HG03432 (cell line): ENCODE measurements around the gene SULT4A1.
"Not testable (repeated sequence)": the region's sequence is repeated elsewhere in the genome, so short reads cannot be mapped to it uniquely, and the experiment has no call there.

Experiments used
- ATAC-seq: cut with Tn5 transposase; IDR thresholded peaks from one replicate; pipeline ENCODE4 v1.9.1; 2021; ENCODE audit warnings: mild to moderate bottlenecking, moderate library complexity; ENCODE audit not compliant: unreplicated experiment

SULT4A1 gene

GRCh38 chr22:43862074-43862881 is at the start of gene SULT4A1:
Gene SULT4A1 (minus strand): TSS chr22:43862513. CDS start chr22:43862382, 131 bp downstream.
- no peak for ATAC-seq

GRCh38 chr22:43911351-43911750 is 49.0 kb upstream of the SULT4A1 start:
- ATAC-seq: no peak

DNA sequence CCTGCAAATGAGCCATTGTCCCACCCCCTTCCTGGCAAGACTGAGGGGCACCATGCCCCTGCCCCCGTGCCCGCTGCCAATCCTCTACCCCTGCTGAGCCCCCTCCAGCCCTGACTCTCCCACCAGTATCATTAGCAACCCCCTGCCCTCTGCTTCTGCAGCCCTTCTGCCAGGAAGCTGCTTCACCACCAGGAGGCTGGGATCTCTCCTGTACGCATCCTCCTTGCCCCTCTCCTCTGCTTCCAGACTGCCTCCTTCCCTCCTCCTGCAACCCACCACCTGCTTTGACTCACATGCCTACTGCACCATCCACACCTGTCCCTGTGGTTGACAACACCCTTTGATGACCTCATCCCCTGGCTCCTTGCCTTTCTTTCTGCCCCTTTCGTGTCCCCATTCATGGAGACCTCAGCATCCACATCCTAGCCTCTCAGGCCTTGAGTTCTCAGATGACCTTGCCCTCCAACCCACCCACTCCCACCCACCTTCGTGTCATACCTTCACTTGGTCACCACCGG is 47.9 kb upstream of the SULT4A1 start:
- no peak for ATAC-seq

DNA sequence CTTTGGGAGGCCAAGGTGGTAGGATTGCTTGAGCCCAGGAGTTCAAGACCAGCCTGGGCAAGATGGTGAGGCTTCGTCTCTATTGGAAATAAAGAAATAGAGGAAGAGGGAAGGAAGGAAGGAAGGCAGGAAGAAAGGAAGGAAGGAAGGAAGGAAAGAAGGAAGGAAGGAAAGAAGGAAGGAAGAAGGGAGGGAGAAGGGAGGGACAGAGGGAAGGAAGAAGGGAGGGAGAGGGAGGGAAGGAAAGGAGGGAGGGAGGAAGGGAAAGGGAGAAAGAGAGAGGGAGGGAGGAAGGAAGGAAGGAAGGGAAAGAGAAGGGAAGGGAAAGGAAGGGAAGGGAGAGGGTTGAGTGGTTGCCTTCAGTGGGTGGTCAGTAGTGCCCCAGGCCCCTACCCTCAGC is 47.4 kb upstream of the SULT4A1 start:
- no peak for ATAC-seq

GRCh38 chr22:43905681-43906080 is 43.4 kb upstream of the SULT4A1 start:
- ATAC-seq: no peak

DNA sequence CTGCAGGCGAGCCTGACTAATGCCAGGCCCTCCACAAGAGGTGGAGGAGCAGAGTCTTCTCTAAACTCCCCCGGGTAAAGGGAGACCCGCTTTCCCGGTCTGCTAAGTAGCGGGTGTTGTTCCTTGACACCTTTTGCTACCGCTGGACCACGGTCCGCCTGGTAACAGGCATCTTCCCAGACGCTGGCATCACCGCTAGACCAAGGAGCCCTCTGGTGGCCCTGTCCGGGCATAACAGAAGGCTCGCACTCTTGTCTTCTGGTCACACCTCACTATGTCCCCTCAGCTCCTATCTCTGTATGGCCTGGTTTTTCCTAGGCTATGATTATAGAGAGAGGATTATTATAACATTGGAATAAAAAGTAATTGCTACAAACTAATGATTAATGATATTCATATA is 42.1 kb upstream of the SULT4A1 start:
- not testable (repeated sequence) for ATAC-seq

DNA sequence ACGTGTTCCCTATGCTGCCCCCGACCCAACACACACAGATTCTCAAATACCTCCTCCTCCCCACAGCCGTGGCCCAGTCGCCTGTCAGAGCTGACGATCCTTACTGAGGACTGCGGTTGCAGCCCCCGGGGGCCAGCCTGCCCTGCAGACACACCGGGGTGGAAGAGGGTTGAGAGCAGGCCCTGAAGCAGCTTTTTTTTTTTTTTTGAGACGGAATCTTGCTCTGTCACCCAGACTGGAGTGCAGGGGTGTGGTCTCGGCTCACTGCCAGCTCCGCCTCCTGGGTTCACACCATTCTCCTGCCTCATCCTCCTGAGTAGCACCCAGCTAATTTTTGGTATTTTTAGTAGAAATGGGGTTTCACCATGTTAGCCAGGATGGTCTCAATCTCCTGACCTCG is 40.7 kb upstream of the SULT4A1 start:
- ATAC-seq: not testable (repeated sequence)

- no peak for ATAC-seq
These were observed 39.8 kb upstream of the SULT4A1 start for GRCh38 chr22:43901976-43902643.

DNA sequence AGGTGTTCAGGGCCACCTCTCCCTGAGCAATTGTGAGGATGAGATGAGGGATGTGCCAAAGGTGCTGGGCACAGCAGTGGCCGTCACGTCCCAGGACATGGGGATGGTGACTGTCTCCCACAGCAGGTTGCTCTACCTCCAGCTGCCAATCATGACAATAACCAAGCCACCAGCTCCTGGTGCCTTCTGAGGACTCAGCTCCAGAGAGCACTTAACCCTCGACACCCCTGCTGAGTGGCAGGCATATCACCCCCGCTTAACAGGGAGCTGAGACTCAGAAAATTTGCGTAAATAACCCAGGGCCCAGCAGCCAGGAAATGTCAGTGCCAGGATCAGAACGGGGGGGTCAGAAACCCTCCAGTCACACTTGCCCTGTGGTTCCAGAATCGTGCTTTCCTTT is 37.9 kb upstream of the SULT4A1 start:
- no peak for ATAC-seq

DNA sequence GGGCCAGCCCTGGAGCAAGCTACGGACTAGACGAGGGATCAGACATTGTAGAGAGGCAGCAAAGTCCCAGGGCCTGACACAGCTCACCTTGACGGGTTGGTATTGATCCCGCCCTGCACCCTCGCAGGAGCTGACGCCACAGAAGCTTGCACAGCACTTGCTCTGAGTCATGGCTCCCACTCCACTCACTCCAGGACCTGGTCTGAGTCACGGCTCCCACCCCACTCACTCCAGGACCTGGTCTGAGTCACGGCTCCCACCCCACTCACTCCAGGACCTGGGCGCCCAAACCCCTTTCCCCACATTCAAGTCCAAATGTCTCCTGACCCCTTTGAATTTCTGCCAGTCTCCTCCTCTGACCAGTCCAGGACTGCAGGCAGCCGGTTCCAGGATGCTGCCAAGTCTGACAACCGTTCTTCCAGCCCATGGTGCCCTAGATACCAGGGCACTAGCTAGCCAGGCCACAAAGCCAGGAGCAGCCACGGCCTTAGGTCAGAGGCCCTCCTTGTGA is 35.5 kb upstream of the SULT4A1 start:
- no peak for ATAC-seq

DNA sequence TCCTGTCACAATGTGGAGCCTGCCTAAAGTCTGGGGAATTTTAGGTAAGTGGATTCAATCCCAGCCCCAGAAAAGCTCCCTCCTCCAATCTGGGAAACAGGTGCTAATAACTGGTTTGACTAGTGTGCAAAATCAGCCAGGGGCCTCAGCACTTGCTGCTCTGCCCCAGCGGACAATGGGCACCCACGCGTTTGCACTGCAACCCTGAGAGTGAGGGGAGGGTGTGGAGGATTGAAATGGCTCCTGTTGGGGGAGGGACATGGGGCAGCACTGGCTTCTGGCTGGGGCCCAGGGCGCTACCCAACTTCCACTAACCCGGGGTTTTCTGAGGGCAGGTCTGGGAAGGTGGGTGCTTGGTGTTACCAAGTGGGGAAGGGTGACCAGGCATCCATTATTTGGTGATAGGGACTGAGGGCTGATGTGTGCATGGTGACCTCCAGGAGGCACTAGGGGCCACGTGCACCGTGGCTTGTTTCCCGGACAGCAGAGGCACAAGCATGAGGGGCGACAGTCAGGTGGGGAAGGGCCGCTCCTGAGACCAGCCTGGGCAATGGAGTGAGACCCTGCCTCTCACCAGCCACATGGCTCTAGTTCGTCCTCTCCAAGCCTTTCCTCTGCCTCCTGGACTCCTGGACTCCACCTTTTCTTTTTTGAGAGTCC is 33.8 kb upstream of the SULT4A1 start:
- no peak for ATAC-seq

DNA sequence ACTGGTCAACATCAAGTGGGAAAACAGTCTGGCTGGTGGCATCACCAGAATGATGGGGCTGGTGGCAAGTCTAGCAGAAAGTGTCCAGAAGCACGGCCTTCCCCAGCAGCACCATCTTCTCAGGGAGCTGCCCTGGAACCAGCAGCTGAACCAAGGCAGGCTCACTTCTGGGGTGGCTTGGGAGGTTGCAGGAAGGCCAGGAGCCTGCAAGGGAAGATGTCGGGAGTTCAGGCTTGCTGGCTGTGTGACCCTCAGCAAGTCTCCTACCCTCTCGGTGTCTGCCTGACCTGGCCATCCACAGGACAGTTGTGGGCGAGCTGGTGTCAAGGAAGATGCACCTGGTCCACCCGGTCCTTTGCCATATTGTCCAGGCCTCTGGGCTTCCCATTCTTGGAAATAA is 31.8 kb upstream of the SULT4A1 start:
- no peak for ATAC-seq

GRCh38 chr22:43893266-43893665 is 31.0 kb upstream of the SULT4A1 start:
- no peak for ATAC-seq

- ATAC-seq: no peak
These were observed 30.0 kb upstream of the SULT4A1 start for GRCh38 chr22:43892183-43892894.

DNA sequence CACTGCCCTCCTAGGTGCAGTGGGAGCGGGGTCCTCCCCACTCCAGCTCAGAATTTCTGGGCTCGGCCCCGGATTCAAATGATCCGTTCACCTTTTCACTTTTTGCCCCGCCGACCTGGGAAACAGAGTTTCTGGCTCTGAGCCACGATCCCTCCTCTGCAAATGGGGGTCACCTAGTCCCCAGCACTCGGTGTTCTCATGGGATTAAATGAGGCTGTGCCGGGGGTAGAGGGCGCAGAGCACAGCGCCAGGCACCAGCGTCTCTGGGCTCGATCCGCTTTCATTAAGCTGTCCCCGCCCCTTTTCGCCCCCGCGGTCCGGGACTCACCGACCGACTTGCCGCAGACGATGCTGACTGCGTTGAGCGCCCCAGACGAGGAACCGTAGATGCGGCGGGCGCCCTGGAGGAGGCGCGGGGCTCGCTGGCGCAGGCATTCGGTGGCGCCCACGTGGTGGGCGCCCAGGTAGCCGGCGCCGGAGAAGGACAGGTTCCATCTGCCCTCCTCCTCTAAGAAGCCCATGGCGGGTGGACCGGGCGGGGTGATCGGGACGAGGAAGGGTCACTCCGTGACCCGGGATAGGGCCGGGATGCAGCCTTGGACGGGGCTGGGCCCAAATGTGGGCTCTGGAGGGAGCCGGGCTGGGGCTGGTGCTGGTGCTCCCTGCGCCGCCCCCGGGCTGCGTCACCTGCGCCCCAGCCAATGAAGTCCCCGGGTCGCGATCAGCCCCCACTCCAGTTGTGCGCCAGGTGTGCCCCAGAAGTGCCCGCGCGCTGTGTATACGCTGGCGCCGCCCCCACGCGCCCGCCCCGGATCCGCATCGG is 29.3 kb upstream of the SULT4A1 start, which contains the start of gene PNPLA5:
Gene PNPLA5 (minus strand): TSS at position 654 of the 823 bp plus-strand sequence. CDS start 133 bp downstream, at position 521.
- no peak for ATAC-seq

- no peak for ATAC-seq
These were observed 28.6 kb upstream of the SULT4A1 start for GRCh38 chr22:43890901-43891331.

DNA sequence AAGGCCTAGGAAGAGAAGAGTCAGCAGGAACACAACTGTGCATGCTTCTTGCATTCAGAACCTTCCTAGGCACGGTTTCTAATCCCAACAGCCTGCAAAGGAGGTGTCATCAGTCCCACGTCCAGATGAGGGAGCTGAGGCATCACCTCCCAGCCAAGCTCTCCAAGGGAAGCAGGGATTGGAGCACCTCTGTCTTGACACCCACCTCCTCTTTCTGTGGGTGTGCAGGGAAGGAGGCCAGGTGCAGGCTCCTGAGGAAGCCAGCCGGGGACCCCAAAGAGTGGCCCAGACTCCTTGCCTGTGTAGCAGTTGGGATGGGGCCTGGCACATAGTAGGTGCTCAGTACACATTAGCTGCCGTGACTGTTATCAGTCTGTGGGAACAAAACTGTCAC is 27.5 kb upstream of the SULT4A1 start:
- no peak for ATAC-seq

DNA sequence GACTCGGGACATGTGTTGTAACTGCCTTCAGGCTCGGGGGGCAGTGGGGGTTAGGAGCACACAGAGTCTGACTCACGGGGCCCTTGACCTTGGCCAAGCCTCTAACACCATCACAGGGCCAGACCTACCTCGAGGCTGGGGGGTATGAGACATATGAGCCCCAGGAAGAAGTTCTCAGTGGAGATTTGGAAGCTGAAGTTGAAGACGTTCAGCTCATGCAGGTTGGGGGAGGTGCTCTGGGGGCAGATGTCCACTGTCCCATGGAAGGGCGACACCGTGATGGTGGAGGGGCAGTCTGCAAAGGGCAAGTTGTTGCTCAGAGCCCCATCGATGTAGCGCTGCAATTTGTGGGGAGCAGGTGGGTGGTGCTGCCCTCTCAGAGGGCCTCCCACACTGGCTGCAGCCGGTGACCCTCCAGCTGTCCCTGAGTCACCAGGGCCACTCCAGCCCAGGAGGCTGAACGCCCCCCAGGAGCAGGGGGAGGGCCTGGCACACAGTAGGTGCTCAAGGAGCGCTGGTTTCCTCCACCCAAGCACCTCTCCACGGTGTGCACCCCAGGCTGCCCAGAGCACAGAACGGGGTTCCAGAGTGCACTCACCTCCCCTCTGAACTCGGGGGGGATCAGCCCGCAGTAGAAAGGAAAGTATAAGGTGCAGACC is 27.0 kb upstream of the SULT4A1 start:
- ATAC-seq: no peak

DNA sequence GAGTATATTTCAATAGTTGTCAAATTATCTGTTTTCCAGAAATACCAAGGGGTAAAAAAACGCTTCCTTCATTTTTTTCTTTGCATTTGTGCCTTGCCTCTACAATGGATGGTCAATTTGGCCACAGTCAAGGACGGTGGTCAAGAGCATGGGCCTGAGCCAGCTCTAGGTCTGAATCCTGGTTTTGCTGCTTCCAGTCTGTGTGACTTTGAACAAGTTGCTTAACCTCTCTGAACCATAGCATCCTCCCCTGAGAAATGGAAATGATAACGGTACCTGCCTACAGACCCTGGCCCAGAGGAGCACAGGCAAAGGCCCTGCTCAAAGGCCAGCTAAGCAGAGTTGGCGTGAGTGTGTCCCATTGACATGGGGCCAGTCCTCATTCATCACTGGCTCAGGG is 26.4 kb upstream of the SULT4A1 start:
- no peak for ATAC-seq
